Measurements from ENCODE around the gene PCF11.

PCF11 gene

GRCh38 chr11:83223457-83223856 lies 66.5 kb downstream of the PCF11 start:
- no peaks in the 10 kb centered on the region for H3K9me3 ChIP-seq (ENCODE audit: control insufficient read depth, low read length)
- no peaks in the 10 kb centered on the region for H3K36me3 ChIP-seq (ENCODE audit: control insufficient read depth, insufficient read depth, low read length)
- no peak overlapping the region for H3K4me3 ChIP-seq (ENCODE audit: extremely low read depth, insufficient read depth, low read length, poor library complexity, severe bottlenecking)
- H3K27ac ChIP-seq (ENCODE audit: low read depth, low read length, severe bottlenecking), result no peak overlapping the region
- 85 to 86% methylated on average over 2 of the region's 2 CpGs for whole genome bisulfite sequencing, 2 experiments (ENCODE audit: insufficient coverage in 2 of 2)
- no peaks in the 10 kb centered on the region for H3K4me1 ChIP-seq (ENCODE audit: control insufficient read depth, insufficient read depth, low read length, poor library complexity, severe bottlenecking)

DNA sequence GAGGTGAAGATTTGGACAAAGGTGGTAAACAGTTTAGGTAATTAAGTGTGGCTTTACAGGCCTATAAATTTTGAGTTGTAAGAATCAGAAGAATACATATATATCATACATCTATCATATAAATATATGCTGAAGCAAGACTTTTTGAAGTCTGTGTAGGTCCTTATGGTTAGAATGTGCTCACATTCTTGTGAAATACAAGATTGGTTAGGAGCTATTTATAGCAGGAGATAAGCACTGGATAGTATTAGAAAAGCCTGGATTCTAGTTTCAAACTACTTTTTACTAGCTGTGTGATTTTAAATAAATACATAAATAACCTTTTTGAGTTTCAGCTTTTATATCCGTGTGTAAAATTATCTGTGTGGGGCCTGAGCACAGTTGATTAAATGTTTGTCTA lies 78.9 kb downstream of the PCF11 start:
- Histone ChIP-seq H3K36me3 (ENCODE audit: control insufficient read depth, insufficient read depth, low read length) (no peaks in the 10 kb centered on the region), H3K4me3 (ENCODE audit: extremely low read depth, insufficient read depth, low read length, poor library complexity, severe bottlenecking) (no peak overlapping the region), H3K9me3 (ENCODE audit: control insufficient read depth, low read length) (no peaks in the 10 kb centered on the region), H3K27ac (ENCODE audit: low read depth, low read length, severe bottlenecking) (no peak overlapping the region), H3K4me1 (ENCODE audit: control insufficient read depth, insufficient read depth, low read length, poor library complexity, severe bottlenecking) (peaks cover 2% of the 10 kb centered on the region)
- WGBS, 2 experiments (ENCODE audit: insufficient coverage in 2 of 2), result no CpG with 5 or more reads among the region's 1 CpG
